Loucy (cell line): Measurements from ENCODE around the gene CEP112.

Experiments
- H2AFZ ChIP-seq: fragments of 200-600 bp; sonication (generic); 2 replicates; pipeline ENCODE4 v1.6.0; 2016; ENCODE audit warnings: antibody characterized with exemption, mild to moderate bottlenecking, low read length, moderate library complexity
- H3F3A ChIP-seq: fragments of 200-600 bp; 2 replicates; pipeline ENCODE4 v1.6.0; 2016; ENCODE audit warnings: antibody characterized with exemption, low read depth, mild to moderate bottlenecking
- H3K27me3 ChIP-seq: fragments of 200-600 bp; sonication (generic); 2 replicates; pipeline ENCODE4 v1.6.1; 2014; ENCODE audit warnings: low read length, mild to moderate bottlenecking; ENCODE audit not compliant: insufficient read depth, poor library complexity, severe bottlenecking
- H3K36me3 ChIP-seq: fragments of 200-600 bp; sonication (generic); 2 replicates; pipeline ENCODE4 v1.6.1; 2016; ENCODE audit warnings: low read length; ENCODE audit not compliant: insufficient read depth
- H3K4me1 ChIP-seq: fragments of 200-600 bp; sonication (generic); 2 replicates; pipeline ENCODE4 v1.5.1; 2014; ENCODE audit warnings: low read length, mild to moderate bottlenecking; ENCODE audit not compliant: insufficient read depth, poor library complexity, severe bottlenecking
- H3K4me2 ChIP-seq: fragments of 200-600 bp; sonication (generic); 2 replicates; pipeline ENCODE4 v1.6.0; 2014; ENCODE audit warnings: antibody characterized with exemption, low read length, low read depth, mild to moderate bottlenecking; ENCODE audit not compliant: poor library complexity, severe bottlenecking
- H3K4me3 ChIP-seq: fragments of 200-600 bp; sonication (generic); 2 replicates; pipeline ENCODE4 v1.5.1; 2014; ENCODE audit warnings: low read length, mild to moderate bottlenecking, mixed read lengths; ENCODE audit not compliant: poor library complexity, severe bottlenecking
- H3K79me2 ChIP-seq: fragments of 200-600 bp; sonication (generic); 2 replicates; pipeline ENCODE4 v1.6.1; 2014; ENCODE audit warnings: low read length; ENCODE audit not compliant: insufficient read depth
- H3K9ac ChIP-seq: fragments of 200-600 bp; sonication (generic); 2 replicates; pipeline ENCODE4 v1.6.0; 2014; ENCODE audit warnings: mild to moderate bottlenecking, low read depth, low read length, moderate library complexity; ENCODE audit not compliant: poor library complexity, severe bottlenecking
- H3K9me2 ChIP-seq: fragments of 200-600 bp; sonication (generic); replicated peaks from 2 replicates; pipeline ENCODE4 v1.6.1; 2016; ENCODE audit warnings: low read depth, low read length, mixed read lengths
- H3K9me3 ChIP-seq: fragments of 200-600 bp; sonication (generic); 2 replicates; pipeline ENCODE4 v1.6.1; 2014; ENCODE audit warnings: mild to moderate bottlenecking, antibody characterized with exemption, low read length, low read depth; ENCODE audit not compliant: insufficient read depth
- H4K20me1 ChIP-seq: fragments of 200-600 bp; sonication (generic); 2 replicates; pipeline ENCODE4 v1.6.0; 2014; ENCODE audit warnings: antibody characterized with exemption, low read length, mild to moderate bottlenecking; ENCODE audit not compliant: insufficient read depth, poor library complexity, severe bottlenecking
- CTCF ChIP-seq: fragments of 200-600 bp; sonication (generic); conservative IDR thresholded peaks from 2 replicates; pipeline ENCODE4 v1.5.1; 2014; ENCODE audit warnings: mild to moderate bottlenecking, antibody characterized with exemption, low read length
- EZH2phosphoT487 ChIP-seq: fragments of 200-600 bp; IDR thresholded peaks from 2 replicates; pipeline ENCODE4 v1.6.1; 2018; ENCODE audit warnings: antibody characterized with exemption, mild to moderate bottlenecking, moderate library complexity, borderline replicate concordance

CEP112 gene

GRCh38 chr17:65592125-65592965 lies 599.6 kb downstream of the CEP112 start:
- H3K4me3 ChIP-seq: no peak overlapping the region
- H3K36me3 ChIP-seq: no peaks in the 10 kb centered on the region
- no peaks in the 10 kb centered on the region for H4K20me1 ChIP-seq
- H3K9me2 ChIP-seq: no peaks in the 10 kb centered on the region
- no peaks in the 10 kb centered on the region for H3K9me3 ChIP-seq
- no peak overlapping the region for H2AFZ ChIP-seq
- H3F3A ChIP-seq: no peaks in the 10 kb centered on the region
- no peak overlapping the region for H3K9ac ChIP-seq
- no peaks in the 10 kb centered on the region for H3K4me1 ChIP-seq
- no peaks in the 10 kb centered on the region for H3K79me2 ChIP-seq
- H3K4me2 ChIP-seq: no peak overlapping the region
- H3K27me3 ChIP-seq: no peaks in the 10 kb centered on the region
- TF ChIP-seq EZH2phosphoT487 (no peak), CTCF (no peak)

GRCh38 chr17:65589321-65589720 lies 602.6 kb downstream of the CEP112 start:
- no peaks in the 10 kb centered on the region for H3K9me3 ChIP-seq
- no peaks in the 10 kb centered on the region for H3K4me1 ChIP-seq
- TF ChIP-seq CTCF: no peak
- TF ChIP-seq EZH2phosphoT487: no peak
- no peak overlapping the region for H2AFZ ChIP-seq
- H3K4me3 ChIP-seq: no peak overlapping the region
- H4K20me1 ChIP-seq: no peaks in the 10 kb centered on the region
- H3K36me3 ChIP-seq: no peaks in the 10 kb centered on the region
- no peaks in the 10 kb centered on the region for H3K79me2 ChIP-seq
- H3K27me3 ChIP-seq: no peaks in the 10 kb centered on the region
- no peak overlapping the region for H3K9ac ChIP-seq
- no peak overlapping the region for H3K4me2 ChIP-seq
- no peaks in the 10 kb centered on the region for H3K9me2 ChIP-seq
- H3F3A ChIP-seq: no peaks in the 10 kb centered on the region

- TF ChIP-seq CTCF (peak; percentile 33), EZH2phosphoT487 (no peak)
- no peaks in the 10 kb centered on the region for H3K4me1 ChIP-seq
- H3K27me3 ChIP-seq: no peaks in the 10 kb centered on the region
- no peaks in the 10 kb centered on the region for H4K20me1 ChIP-seq
- no peak overlapping the region for H3K9ac ChIP-seq
- no peak overlapping the region for H2AFZ ChIP-seq
- no peak overlapping the region for H3K4me2 ChIP-seq
- no peaks in the 10 kb centered on the region for H3F3A ChIP-seq
- H3K79me2 ChIP-seq: no peaks in the 10 kb centered on the region
- H3K9me2 ChIP-seq: no peaks in the 10 kb centered on the region
- H3K4me3 ChIP-seq: no peak overlapping the region
- no peaks in the 10 kb centered on the region for H3K9me3 ChIP-seq
- H3K36me3 ChIP-seq: no peaks in the 10 kb centered on the region
Observed at GRCh38 chr17:65588181-65588808, 603.6 kb downstream of the CEP112 start.
